A673 (cell line): ENCODE results near the gene SPEG. TPM values are rescaled to one million over a fixed set of nuclear protein-coding genes. Genes with fewer than 3 reads are reported as not detected.

Experiments used
- BruUV-seq: library from RNA; stranded (reverse); fragments of 400-500 nt; replicated peaks from 2 replicates; lab custom pipeline; 2021; lab: Mats Ljungman, UMichigan
- CTCF ChIA-PET: fragments of 300-600 bp; sonication (Branson Sonifier 250); formaldehyde crosslinking; loops from one replicate; lab custom pipeline; 2022; ENCODE audit warnings: antibody characterized with exemption; lab: Charles Lee
- POLR2A ChIA-PET: fragments of 300-600 bp; sonication (Branson Sonifier 250); formaldehyde crosslinking; loops from one replicate; lab custom pipeline; 2022; ENCODE audit warnings: antibody characterized with exemption; ENCODE audit not compliant: low non-redundant PET; lab: Charles Lee
- DNase-seq: peaks from one replicate; pipeline ENCODE4 v3.0.0-alpha.2; 2015; ENCODE audit warnings: low spot score
- H3K27ac ChIP-seq: fragments of 200-600 bp; sonication (generic); 2 replicates; pipeline ENCODE4 v1.5.1; 2016; ENCODE audit warnings: mixed run types, low read depth, mild to moderate bottlenecking, mixed read lengths, antibody characterized with exemption, low read length; ENCODE audit not compliant: poor library complexity, severe bottlenecking
- H3K27me3 ChIP-seq: fragments of 200-600 bp; sonication (generic); replicated peaks from 2 replicates; pipeline ENCODE4 v1.6.1; 2017; ENCODE audit warnings: mixed run types, low read depth, mild to moderate bottlenecking, mixed read lengths, antibody characterized with exemption, low read length; ENCODE audit not compliant: insufficient read depth, poor library complexity
- H3K36me3 ChIP-seq: fragments of 200-600 bp; sonication (generic); 2 replicates; pipeline ENCODE4 v1.6.1; 2016; ENCODE audit warnings: mixed run types, mild to moderate bottlenecking, mixed read lengths, antibody characterized with exemption, low read length; ENCODE audit not compliant: insufficient read depth, poor library complexity, severe bottlenecking
- H3K4me1 ChIP-seq: fragments of 200-600 bp; sonication (generic); 2 replicates; pipeline ENCODE4 v1.6.1; 2017; ENCODE audit warnings: mixed run types, mild to moderate bottlenecking, mixed read lengths, antibody characterized with exemption, low read length; ENCODE audit not compliant: insufficient read depth, poor library complexity, severe bottlenecking
- H3K4me3 ChIP-seq: fragments of 200-600 bp; sonication (generic); 2 replicates; pipeline ENCODE4 v1.5.1; 2016; ENCODE audit warnings: low read depth, mixed run types, mild to moderate bottlenecking, mixed read lengths, low read length; ENCODE audit not compliant: poor library complexity, severe bottlenecking
- H3K9me3 ChIP-seq: fragments of 200-600 bp; sonication (generic); 2 replicates; pipeline ENCODE4 v1.6.1; 2016; ENCODE audit warnings: mixed run types, low read depth, mild to moderate bottlenecking, mixed read lengths, antibody characterized with exemption, low read length; ENCODE audit not compliant: poor library complexity, severe bottlenecking
- EZH2 ChIP-seq: fragments of 200-600 bp; sonication (generic); IDR thresholded peaks from 2 replicates; pipeline ENCODE4 v1.6.1; 2017; ENCODE audit warnings: borderline replicate concordance, low read depth, mild to moderate bottlenecking, mixed read lengths, antibody characterized with exemption, low read length; ENCODE audit not compliant: poor library complexity, severe bottlenecking
- intact Hi-C: fragments of 100-400 bp; cut with micrococcal nuclease; formaldehyde crosslinking; loops from one replicate; pipeline ENCODE4 v1.10.0; 2022; ENCODE audit not compliant: unreplicated experiment
- total RNA-seq: library from RNA; stranded (reverse); gene quantifications from 2 replicates; pipeline ENCODE4 v1.2.3, GENCODE V29; 2021
- TF ChIP-seq, protein P1 (sequence below): fragments of 300-800, 200-600 bp; sonication (generic); conservative IDR thresholded peaks from 2 replicates; pipeline ENCODE4 v1.5.1; 2017; ENCODE audit warnings: low read depth, mild to moderate bottlenecking, antibody characterized with exemption, low read length, moderate library complexity, mixed read lengths

SPEG gene
- total RNA-seq, 1 experiment from 2014 or later: 8.4 TPM

DNA sequence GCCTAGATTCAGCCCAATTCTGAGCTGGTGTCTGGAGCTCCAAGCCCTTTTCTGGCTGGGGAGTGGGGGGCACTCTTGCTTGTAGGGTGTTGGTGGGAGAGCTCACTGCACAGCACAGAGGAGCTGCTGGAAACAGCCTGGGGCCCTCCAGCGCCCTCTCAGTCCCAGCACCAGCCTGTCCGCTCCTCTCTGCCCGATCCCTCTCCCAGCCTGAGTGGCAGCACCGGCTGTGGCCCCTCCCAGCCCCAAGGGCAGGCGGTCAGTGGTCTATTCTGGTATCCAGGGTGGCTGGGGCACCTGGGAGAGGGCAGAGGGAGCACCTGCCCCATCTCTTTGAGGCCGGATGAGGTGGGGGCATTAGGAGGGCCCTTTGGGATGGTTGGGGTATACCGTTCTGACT, 29.7 kb upstream of the SPEG start:
- POLR2A ChIA-PET: no interaction called here
- no peak for DNase-seq
- no peak for TF ChIP-seq EZH2
- TF ChIP-seq, protein P1, sequence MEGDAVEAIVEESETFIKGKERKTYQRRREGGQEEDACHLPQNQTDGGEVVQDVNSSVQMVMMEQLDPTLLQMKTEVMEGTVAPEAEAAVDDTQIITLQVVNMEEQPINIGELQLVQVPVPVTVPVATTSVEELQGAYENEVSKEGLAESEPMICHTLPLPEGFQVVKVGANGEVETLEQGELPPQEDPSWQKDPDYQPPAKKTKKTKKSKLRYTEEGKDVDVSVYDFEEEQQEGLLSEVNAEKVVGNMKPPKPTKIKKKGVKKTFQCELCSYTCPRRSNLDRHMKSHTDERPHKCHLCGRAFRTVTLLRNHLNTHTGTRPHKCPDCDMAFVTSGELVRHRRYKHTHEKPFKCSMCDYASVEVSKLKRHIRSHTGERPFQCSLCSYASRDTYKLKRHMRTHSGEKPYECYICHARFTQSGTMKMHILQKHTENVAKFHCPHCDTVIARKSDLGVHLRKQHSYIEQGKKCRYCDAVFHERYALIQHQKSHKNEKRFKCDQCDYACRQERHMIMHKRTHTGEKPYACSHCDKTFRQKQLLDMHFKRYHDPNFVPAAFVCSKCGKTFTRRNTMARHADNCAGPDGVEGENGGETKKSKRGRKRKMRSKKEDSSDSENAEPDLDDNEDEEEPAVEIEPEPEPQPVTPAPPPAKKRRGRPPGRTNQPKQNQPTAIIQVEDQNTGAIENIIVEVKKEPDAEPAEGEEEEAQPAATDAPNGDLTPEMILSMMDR: no peak
- Histone ChIP-seq H3K36me3 (no peaks in the 10 kb centered on the region), H3K27ac (no peak overlapping the region), H3K9me3 (no peaks in the 10 kb centered on the region), H3K4me3 (no peak overlapping the region), H3K4me1 (peaks cover 6% of the 10 kb centered on the region), H3K27me3 (no peaks in the 10 kb centered on the region)
- no TSS peak for BruUV-seq
- intact Hi-C loops: loop anchor here (5.0 kb wide), 1 partner anchor 237 kb away; no protein-coding TSS in a partner anchor
- CTCF ChIA-PET: interaction anchor here (4.3 kb wide), 1 partner anchor 125 kb away, joined by 35 read pairs; no protein-coding TSS in a partner anchor

DNA sequence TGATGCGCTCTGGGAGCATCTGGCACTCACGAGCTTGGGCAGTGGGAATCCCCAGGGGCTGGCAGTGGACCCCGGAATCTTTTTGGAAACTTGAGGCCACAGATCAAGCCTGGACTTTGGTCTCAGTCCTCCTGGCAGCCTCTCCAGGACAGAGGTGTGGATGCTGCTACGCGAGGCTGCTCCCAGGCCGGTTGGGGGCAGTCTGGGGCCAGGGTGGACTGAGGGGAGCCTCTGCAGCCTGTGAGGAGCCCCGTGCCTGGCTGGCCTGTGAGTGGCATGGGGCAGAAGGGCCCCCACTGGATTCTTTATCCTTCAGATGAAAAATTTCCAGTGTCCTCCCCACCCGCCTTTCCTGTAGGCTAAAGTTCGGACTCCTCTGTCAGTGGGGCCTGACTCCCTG, 29.2 kb upstream of the SPEG start:
- DNase-seq: no peak
- POLR2A ChIA-PET: no interaction called here
- TF ChIP-seq, protein P1: no peak
- TF ChIP-seq EZH2: no peak

DNA sequence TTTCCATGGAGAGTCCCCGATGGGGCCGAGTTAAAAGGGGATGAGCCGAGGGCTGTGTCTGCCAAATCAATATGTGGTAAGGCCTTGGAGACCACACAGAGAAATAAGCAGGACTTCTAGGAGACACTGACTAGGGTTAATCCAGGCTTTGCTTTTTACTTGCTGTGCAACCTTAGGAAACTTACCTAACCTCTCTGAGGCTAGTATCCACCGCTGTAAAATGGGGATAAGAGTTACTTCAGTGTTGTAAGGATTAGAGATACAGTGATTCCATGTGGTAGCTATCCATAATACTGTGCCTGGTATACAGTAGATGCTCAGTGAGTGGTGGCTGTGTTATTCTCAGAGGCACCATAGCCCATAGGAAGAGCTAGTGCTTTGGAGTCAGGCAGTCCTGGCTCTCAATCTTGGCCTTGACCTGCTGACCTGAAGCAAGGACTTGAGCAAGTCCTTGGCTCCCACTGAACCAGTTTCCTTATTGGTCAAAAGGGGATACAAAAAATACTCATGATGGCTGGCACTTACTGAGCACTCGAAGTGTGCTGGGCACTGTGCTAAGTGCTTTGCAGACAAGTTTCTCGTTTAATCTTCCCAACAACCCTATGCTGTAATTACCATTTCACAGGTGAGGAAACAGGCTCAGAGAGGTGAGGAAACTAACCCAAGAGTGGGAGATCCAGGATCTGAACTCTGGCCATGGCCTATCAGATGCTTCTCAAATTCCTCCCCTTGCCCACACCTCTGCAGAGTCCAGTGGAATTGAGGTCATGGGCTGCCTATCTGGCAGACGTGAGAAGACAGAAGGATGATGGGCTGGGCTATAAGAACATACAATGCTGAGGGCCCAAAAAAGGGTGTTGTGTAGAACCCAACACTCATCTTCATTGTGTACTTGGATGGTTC, 28.4 kb upstream of the SPEG start:
- intact Hi-C loops: no loop called here
- no peaks in the 10 kb centered on the region for H3K36me3 ChIP-seq
- H3K9me3 ChIP-seq: no peaks in the 10 kb centered on the region
- TF ChIP-seq, protein P1: no peak
- TF ChIP-seq EZH2: no peak
- no peak overlapping the region for H3K27ac ChIP-seq
- H3K27me3 ChIP-seq: no peaks in the 10 kb centered on the region
- no peak for DNase-seq
- ChIA-PET POLR2A (no interaction called here), CTCF (no interaction called here)
- BruUV-seq: no TSS peak
- no peak overlapping the region for H3K4me3 ChIP-seq
- H3K4me1 ChIP-seq: peaks cover 6% of the 10 kb centered on the region

More for the DNA sequence above, 29.2 kb upstream of the SPEG start:
- intact Hi-C loops: no loop called here
- Histone ChIP-seq H3K4me3 (no peak overlapping the region), H3K36me3 (no peaks in the 10 kb centered on the region), H3K27me3 (no peaks in the 10 kb centered on the region), H3K9me3 (no peaks in the 10 kb centered on the region), H3K4me1 (peaks cover 6% of the 10 kb centered on the region), H3K27ac (no peak overlapping the region)
- no TSS peak for BruUV-seq
- CTCF ChIA-PET: no interaction called here
